NCI-H1105 (cell line): ENCODE data around the gene GPC3.

Experiments
- DNase-seq: peaks from one replicate; lab custom pipeline; 2025; lab: John Stamatoyannopoulos, UW

The GPC3 gene

DNA sequence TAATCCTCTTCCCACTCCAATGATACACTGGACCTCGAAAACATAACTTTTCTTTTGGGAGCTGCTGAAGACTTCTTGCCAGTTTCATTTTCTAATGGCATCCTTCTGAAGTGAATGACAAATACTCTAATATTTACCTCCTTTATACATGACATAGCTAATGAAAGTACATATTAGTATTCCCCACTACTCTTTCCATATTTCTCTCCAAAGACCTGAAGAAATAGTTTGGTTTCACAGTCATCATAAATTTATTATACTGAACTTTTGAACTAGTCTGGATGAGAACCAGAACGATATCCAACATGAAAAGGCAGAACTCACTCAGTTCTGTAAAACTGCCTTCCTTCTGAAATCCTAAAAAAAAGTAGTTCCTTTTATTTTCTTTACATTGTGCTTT, 139.1 kb downstream of the GPC3 start:
- DNase-seq, result no peak

DNA sequence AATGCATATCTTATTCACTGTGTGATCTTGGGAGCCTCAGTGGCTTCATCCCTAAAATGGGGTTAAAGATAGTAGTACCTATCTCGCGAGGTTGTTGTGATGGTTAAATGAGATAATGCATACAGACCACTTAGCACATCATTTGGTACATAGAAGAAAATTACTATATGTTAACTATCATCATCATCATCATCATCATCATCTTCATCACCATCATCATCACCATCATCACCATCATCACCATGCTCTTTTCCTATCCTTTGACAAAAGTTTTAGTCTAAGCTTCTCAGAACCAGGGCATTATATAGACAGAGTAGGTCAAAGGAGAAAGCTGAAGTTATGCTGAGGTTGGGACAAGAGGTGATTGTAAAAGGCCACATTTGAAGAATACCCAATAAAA, 145.0 kb downstream of the GPC3 start:
- DNase-seq, result no peak

DNA sequence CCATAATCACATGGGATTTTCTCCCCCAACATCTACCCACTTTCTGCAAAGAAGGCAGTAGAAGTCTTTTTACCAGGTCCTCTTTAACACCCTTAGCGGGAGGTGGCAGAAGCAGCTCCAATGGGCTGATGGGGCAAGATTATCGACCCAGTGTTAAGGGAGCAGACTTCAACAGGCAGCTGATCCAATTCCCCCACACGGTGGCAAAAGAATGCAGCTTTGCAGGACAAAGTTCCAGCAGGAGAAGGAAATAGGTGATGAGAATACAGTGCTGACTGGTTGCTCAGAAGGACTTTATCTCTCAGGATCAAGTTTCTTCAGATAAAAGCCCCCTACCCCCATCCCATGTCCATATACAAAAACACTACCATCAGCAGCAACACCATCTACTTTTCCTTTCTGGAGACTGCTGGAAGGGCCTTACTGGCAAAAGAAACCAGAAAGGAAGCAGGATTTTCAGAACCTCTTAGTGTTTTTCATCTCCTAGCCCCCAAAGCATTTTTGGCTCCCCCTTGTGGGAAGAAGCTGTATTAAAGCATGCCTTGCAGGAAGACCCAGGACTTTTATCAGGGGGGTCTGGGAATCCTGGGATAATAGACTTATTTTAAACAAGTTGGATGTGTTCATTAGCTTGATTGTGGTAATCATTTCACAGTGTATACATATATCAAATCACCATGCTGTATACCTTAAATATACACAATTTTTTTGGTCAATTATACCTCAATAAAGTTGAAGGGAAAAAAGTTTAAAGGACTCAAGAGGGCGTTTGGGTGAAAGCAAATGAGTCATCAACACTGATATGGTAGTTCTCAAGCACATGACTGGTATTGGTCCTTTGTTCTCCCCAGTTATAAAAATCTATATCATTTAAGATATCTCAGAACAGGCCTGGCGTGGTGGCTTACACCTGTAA, 146.4 kb downstream of the GPC3 start:
- peak; percentile 8 for DNase-seq

DNA sequence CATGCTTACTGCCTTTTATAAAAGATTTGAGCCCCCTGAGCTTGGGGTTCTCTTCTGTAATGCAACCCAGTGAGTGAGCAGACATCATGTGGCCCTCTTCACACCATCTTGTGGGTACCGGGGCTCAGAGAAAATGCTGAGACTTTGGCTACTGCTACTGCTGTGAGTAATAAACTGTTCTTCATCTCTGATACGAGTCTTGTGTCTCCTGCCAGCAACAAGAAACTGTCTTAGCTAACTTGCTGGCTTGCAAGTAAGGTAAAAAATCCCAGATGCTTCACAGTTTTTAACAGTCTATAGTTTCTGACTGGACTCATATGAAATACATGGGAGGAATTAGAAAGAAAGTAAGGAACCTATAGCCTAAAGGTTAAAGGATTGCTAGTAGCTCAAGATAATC, 148.3 kb downstream of the GPC3 start:
- DNase-seq, result no peak

DNA sequence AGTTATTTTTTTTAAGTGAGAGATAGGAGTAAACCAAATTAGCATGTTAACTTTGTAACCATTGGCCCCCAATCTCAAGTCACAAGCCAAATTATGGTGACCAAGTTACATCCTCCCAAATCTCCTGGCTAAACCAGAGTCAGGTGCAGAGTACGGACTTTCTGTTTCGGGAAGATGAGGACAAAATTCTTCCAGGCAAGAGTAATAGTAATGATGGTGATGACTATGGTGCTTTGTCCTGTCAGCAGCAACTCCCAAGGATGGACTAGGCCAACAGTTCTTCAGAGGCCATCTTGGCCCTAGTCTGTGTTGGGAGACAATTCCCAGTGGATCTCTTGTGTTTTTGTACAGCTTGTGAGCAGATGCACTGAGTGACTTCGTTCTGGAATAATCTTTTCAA, 148.8 kb downstream of the GPC3 start:
- DNase-seq, result no peak

DNA sequence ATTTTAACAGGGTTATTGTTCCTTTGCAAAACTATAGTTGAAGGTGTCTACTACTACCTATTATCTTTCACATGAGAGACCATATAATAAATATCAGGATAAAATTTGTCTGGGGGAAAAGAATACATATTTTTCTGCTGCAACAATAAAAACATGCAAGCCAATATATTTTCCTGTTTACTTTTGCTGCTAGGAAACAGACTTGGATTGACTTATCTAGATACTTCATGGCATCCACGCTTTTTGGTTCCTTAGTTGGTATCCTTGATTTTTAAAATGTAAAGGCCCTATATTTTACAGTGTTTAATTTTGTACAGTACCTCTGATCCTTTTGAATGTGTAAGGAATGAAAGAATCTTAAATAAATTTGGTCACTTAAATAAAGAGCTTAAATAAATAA, 150.6 kb downstream of the GPC3 start:
- DNase-seq, result no peak

DNA sequence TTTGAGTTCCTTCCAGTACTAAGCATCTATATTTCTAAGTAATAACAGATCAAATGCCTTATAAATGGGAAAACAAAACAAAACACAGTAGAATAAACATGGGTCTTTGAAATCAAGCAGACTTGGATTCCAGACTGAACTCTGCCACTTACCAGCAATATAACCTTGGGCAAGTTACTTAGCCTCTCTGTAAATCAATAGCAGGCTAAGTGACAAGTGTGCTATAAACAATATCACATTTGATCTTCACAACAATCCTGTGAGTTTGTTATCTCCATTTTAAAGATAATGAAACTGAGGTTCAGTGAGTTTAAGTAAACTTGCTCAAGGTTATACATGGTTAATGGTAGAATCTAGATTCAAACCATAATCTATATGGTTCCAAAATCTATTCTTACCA, 165.8 kb downstream of the GPC3 start:
- DNase-seq, result no peak

DNA sequence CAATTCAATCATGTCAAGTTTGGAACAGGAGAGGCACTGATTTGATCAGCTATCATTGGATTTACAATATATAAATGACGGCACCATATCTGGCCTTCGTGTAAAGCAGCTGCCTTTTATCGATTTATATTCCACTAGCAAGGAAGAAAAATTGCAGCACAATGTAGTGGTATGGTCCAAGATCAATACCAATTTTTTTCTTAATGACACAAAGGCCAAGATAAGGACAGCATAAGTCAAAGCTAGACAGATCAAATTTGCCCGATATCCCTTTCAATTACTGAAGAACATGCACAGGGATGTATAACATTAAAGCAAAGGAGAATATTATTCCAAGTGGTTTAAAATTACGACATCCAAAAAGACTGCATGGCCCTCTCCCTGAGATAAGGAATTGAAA, 167.4 kb downstream of the GPC3 start:
- DNase-seq, result no peak

DNA sequence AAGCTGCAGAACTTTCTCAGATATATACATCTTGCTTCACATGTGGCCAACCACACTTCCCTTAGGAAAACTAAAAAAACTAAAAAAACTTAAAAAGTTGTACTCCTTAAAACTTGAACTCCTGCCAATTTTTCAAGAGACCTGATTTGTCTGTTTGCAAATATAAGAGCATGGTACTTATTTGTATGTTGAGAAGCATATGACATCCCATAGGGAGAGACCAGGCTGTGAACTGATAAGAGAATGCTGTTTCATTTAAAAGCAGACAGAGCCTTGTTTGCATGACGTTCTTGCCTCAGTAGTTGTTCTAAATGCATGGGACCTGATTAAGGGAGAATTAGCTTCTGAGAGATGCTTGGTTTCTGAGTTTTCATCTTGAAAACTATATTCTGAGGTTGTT, 169.9 kb downstream of the GPC3 start:
- no peak for DNase-seq

DNA sequence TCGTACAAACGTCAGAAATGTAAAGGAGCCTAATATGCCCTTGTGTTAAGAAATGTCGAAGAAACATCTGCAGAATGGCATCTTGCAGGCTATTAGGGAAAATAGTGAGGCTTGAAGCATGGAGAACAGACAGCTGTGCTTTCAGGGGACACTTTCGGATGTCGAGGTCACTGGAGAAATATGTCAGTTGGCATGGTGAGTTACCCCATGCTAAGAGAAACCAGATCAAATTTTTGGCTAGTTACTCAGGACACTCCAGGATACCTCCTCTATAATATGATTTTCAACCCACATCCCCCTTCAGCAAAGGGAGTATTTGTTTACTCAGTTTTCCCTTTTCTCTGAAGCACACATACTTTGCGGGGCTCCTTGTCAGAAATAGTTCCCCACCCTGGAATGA, 171.4 kb downstream of the GPC3 start:
- DNase-seq, result no peak

DNA sequence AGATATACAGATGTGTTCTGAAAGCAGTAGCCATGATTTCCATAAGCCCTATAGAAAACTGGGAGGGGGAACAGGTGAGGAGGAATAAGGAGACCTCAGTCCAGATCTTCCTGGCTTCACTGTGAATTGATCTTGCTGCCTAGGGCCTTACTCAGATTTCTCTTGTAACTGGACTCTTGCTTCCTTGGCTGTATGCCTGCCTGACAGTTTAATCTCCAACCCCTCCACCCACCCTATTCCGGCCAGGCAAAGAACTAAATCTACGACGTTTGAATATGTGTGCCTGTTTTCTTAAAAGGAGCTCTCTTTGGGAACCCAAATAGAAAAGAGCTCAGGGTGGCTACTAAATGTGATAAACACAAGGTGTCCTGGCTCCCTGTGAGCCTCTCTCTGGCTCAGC, 173.0 kb downstream of the GPC3 start:
- DNase-seq, result no peak

DNA sequence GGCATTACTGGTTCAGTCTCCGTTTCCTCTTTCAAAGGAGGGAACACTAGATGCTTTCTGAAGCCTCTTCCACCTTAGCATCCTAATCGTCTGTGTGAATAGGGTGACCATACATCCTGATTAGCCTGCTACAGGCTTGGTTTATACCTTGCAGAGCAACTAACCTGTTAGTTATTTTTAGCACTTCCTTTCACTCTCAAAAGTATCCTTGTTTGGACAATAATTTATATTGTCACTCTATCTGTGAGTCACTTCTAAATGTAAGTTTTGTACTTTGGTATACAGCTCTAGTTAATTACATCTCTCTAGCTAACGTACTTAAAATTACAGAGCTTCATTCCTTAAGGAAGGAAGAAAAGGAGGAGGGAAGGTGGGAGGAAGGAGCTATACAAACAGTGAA, 174.5 kb downstream of the GPC3 start:
- DNase-seq, result no peak

DNA sequence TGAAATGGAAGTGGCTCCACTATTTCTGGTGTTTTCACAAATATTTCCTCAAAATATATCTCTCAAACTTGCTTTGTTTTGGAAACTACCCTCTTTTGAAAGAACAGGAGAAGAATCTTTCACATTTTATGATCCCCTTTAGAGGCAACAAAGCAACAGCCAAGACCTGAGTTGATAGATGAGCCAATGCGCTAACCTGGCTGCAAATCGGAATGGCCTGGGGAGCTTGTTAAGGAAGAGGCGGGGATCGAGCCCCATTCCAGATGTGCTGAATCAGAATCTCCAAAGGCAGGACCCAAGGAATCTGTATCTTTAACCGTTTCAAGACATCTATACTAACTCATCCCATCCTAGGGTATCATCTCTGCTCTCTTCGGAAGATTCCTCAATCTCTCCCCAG, 181.3 kb downstream of the GPC3 start:
- DNase-seq, result no peak

DNA sequence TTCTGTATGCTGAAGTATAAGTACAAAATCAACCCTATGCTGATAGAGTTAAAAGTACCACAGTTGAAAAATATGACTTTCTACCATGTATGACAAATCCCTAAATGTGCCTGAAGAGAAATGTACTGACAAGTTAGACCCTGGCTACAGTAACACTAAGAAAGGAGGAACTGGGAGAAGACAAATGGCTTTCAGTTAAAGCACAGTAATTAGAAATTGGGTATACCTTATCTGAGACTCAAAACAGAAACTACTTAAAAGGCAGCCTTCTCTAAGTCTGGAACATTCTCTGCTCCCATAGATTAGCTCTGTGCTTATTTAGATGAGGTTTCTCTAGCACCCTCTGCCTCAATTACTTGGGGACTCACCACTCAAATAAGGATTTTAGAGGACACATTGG, 189.1 kb downstream of the GPC3 start:
- no peak for DNase-seq

DNA sequence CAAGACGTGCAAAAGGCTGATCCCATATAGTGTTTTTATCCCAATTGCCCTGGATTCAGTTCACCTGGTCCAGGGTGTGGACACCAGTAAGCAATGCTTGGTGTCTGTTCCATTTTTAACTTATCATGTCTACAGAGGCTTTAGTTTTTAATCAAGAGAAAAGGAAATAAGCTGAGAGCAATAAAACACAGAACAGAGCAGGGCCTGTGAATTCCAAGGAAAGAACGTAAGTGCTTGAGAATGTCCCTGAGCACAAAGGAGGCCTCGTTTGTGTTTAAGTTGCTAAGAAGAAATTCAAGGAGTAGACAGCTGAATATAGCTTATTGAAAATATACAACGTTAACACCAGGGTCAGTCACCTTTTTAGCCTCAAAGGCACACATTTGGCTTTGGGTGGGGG, 191.3 kb downstream of the GPC3 start:
- no peak for DNase-seq

DNA sequence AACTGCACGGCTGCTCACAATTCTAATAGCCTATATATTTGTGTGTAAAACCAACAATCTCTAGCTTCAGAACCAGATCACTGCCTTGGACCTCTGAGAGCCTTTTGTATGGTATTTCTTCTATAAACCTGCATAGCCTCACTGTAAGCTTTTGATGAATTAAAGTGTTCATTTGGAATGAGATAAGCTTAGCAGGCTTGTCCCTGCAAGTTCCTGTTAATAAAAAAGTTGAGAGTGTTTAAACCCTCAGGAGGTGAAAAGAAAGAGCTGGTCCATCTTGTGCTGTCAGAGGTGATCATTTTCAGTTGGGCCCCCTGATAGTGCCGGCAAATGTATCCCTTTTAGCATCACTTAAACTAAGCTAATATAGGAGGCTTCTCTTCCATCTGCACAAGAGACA, 191.8 kb downstream of the GPC3 start:
- DNase-seq, result no peak

DNA sequence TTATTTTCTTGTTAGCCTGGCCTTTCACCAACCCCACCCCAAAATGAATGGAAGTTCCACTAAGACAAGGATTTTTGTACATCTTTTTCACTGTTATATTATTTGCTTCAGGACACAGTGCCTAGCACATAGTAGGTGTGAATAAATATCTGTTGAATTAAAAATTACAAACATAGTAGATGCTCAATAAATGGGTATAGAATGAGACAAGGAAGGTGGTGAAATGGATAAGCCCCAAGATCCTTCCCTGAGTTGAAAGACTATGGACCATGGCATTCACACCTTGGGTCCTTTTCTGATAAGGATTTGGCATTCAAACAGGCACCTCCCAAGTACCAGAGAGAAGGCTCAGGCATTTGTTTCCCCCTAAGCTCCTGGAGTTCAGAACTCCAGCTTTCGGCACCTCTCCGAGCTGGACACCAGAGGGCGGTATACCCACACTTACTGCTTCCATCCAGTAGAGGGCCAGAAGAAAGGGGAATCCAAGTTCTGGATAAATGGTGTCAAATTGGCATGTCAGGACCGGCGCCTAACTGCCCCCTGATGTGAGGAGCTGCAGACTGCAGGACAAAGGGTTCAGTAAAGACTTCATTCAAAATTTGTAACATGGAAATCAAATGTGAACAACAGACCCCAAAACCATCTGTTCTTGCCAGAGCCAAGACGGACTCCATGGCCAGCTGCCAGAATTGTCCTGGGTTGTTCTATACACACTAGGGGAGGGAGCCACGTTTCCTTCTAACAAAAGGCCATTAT, 193.0 kb downstream of the GPC3 start:
- peak; percentile 79 for DNase-seq

DNA sequence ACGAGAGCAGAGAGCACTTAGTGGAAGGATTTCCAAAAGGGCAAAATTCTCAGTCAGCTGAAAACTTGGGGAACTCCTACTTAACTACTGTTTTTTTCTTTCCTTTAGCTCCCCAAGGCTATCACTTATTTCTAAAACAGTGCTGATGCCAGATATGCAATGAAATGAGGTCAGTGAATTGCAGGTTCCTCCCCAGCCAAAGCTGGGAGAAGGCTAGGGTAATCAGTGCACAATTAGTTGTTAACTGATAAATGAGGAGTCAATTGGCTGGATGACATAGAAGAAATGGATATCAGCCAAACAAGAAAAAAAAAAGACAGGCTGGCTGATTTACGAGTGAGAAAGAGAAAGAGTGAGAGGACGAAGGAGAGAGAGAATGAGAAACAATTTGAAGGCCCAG, 195.6 kb downstream of the GPC3 start:
- no peak for DNase-seq

DNA sequence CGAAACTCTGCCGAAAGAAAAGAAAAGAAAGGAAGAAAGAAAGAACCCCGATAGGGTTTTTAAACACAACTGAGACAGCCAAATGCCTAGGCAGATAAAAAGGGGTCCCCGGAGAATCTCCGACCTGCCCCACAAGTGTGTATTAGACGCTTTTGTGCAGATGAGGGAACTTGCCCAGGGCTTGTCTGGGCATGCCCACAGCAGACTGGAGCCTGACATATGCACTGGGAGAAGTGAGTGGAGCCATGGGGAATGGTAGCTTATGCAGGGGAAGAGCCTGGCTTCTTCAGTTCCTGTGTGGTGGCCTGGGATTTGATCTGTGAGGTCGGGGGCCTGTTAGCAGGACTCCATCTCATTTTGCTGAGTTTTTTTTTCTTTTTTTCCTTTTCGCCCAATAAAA, 199.0 kb downstream of the GPC3 start:
- no peak for DNase-seq

DNA sequence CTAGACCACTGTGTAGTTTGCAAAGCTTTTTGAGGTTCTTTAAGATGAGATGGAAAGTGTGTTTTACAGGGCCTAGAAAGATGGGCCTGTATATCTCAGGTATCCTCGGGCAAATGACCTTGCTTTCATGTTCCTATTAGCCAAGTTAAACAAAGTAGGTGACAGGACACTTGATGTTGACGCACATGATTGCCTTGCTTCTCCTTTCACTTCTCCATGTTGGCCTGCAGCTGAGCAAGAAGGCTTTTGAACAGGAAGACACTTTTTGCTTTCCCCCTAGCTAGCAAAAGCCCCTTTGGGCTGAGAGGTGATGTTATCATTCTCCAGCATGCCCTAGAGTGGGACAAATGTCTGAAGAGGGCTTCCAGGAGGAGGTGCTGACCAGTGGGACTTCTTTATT, 202.1 kb downstream of the GPC3 start:
- DNase-seq, result no peak

DNA sequence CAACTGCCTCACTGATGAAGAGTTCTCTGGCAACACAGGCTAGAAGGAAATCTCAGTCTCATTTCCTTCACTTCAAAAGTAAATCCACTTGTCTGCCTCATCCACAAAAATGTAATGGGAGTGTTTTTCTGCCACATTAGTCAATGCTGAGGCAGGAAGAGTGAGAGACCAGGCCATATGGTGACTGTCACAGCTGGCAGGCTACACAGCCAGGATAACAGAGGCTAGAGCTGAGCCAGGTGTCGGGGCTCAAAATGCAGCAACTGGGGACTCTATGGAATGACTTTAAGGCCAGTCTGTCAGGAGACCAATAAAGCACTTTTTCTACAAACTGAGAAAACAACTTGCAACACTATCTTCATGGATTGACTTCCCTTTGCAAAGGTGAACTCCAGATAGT, 204.2 kb downstream of the GPC3 start:
- DNase-seq, result no peak

DNA sequence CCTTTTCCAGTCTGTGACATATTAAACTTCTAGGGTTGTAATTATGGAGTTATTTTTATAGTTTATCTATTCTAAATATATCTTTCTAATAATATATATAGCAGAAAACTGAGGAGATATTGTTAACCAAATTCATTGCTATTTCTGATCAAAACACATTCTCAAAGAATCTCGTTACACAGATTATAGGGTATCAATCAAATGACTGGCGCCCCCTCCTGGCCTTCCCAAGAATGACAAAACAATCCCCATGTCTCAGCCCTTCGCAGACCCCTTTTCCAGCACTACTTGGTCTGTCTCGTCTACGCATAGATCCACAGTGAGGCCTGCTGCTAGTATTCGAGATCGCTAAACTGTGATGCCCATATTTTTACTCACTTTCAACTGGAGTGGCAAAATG, 209.3 kb downstream of the GPC3 start:
- no peak for DNase-seq

DNA sequence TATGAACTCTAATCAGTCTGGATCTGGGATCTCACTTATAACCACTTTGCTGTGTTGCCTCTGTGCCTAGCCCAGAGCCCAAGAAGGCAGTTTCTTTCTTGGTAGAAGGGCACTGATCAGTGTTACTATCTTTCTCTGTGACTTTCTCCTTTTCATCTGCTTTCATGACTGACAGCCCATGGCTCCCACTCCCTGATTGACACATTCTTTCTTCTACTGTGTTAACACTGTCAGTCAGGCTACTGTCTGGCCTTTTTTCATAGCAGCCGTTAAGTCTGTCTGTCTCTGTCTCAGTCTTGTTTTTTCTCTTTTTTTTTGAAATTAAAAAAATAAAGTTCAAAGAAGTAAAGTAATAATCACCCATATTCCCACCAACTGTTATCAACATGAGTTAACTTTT, 210.6 kb downstream of the GPC3 start:
- no peak for DNase-seq
